HepG2 (cell line): ENCODE results near the gene TBC1D24. TPM values are rescaled to one million over a fixed set of nuclear protein-coding genes. Genes with fewer than 3 reads are reported as not detected.

Source experiments
- AGO2 ChIP-seq: fragments of 200-400 bp; formaldehyde crosslinking; optimal IDR thresholded peaks from 2 replicates; pipeline ENCODE3; 2017; ENCODE audit warnings: mild to moderate bottlenecking, low read depth, low read length, moderate library complexity
- ARID4A ChIP-seq: sonication (generic); formaldehyde crosslinking; IDR thresholded peaks from 2 replicates; pipeline ENCODE4 v1.5.0; 2020; ENCODE audit warnings: mild to moderate bottlenecking, missing genetic modification reagents, borderline replicate concordance
- BRF2 ChIP-seq: sonication (generic); formaldehyde crosslinking; IDR thresholded peaks from 2 replicates; pipeline ENCODE4 v1.8.1; 2022; ENCODE audit warnings: mild to moderate bottlenecking, missing genetic modification reagents
- ETV5 ChIP-seq: IDR thresholded peaks from 2 replicates; pipeline ENCODE4 v1.6.1; 2018; ENCODE audit warnings: missing biosample characterization, missing genetic modification reagents, inconsistent platforms, borderline replicate concordance
- HIVEP1 ChIP-seq: sonication (generic); formaldehyde crosslinking; IDR thresholded peaks from 2 replicates; pipeline ENCODE4 v1.4.0; 2020; ENCODE audit warnings: mild to moderate bottlenecking, missing genetic modification reagents
- KAT2B ChIP-seq: fragments of 150-350 bp; IDR thresholded peaks from 2 replicates; pipeline ENCODE4 v1.6.1; 2014; ENCODE audit warnings: low read depth, low read length, borderline replicate concordance
- KDM5B ChIP-seq: sonication (generic); formaldehyde crosslinking; IDR thresholded peaks from 2 replicates; pipeline ENCODE4 v1.4.0; 2020; ENCODE audit warnings: missing genetic modification reagents, mild to moderate bottlenecking, borderline replicate concordance
- MXD3 ChIP-seq: IDR thresholded peaks from 2 replicates; pipeline ENCODE4 v1.6.1; 2016; ENCODE audit warnings: mild to moderate bottlenecking, missing biosample characterization, missing genetic modification reagents
- MYC ChIP-seq: sonication (generic); formaldehyde crosslinking; IDR thresholded peaks from 2 replicates; pipeline ENCODE4 v1.9.0; 2021; ENCODE audit warnings: missing genetic modification reagents, borderline replicate concordance
- RBFOX2 ChIP-seq: fragments of 200-400 bp; formaldehyde crosslinking; IDR thresholded peaks from 2 replicates; pipeline ENCODE4 v1.6.1; 2017; ENCODE audit warnings: low read depth, mild to moderate bottlenecking, low read length
- TAF15 ChIP-seq: fragments of 200-400 bp; formaldehyde crosslinking; IDR thresholded peaks from one replicate; pipeline ENCODE4 v1.6.1; 2018; ENCODE audit warnings: mild to moderate bottlenecking, low read depth, low read length; ENCODE audit not compliant: poor library complexity, severe bottlenecking
- ZNF749 ChIP-seq: sonication (generic); formaldehyde crosslinking; IDR thresholded peaks from 2 replicates; pipeline ENCODE4 v1.8.0; 2022; ENCODE audit warnings: mild to moderate bottlenecking, missing genetic modification reagents, moderate library complexity, borderline replicate concordance
- ZNF816 ChIP-seq: sonication (generic); formaldehyde crosslinking; IDR thresholded peaks from 2 replicates; pipeline ENCODE4 v1.8.0; 2022; ENCODE audit warnings: missing genetic modification reagents, mild to moderate bottlenecking, borderline replicate concordance
- polyA plus RNA-seq, 8 experiments: library from polyadenylated mRNA; depleted of rRNA in 3 of 8; stranded (reverse) in 7 of 8; unstranded in 1 of 8; fragments of >200 nt; fragmentation: Illumina TruSeq in 4 of 8; extraction: Trizol in 4 of 8; gene quantifications; 2 replicates each; pipeline versions ENCODE4 v1.2.1 to v1.2.3, GENCODE V29; 2011 to 2016; ENCODE audit warnings: low read depth in 4 of 8, missing spikeins in 1 of 8, mixed read lengths in 1 of 8; ENCODE audit not compliant: insufficient read depth in 1 of 8
- total RNA-seq, 5 experiments: library from RNA; depleted of rRNA; stranded (reverse); fragments of >200 nt; fragmentation: Illumina TruSeq; extraction: Trizol; gene quantifications; 2 replicates each; pipeline ENCODE4 v1.2.3, GENCODE V29; 2016; ENCODE audit warnings: low read depth in 1 of 5
- TF ChIP-seq, protein P1 (sequence below): sonication (generic); formaldehyde crosslinking; conservative IDR thresholded peaks from 2 replicates; pipeline ENCODE4 v1.4.0; 2020; ENCODE audit warnings: mild to moderate bottlenecking, missing genetic modification reagents, moderate library complexity
- TF ChIP-seq, protein P2 (sequence below): sonication (generic); formaldehyde crosslinking; IDR thresholded peaks from 2 replicates; pipeline ENCODE4 v1.4.0; 2020; ENCODE audit warnings: mild to moderate bottlenecking, missing genetic modification reagents

Gene TBC1D24
- total and polyA plus RNA-seq, 2 of the 13 experiments (the other 11 are each of a cell fraction or from before 2014, with no cell fraction given): 7.7 to 13.7 TPM

GRCh38 chr16:2520784-2521531 lies 46.0 kb downstream of the TBC1D24 start (continued):
- TF ChIP-seq ETV5 (CRISPR knock-in tag) (0 out of 2 replicates have a peak, but pooled peaks have one; percentile 11), TAF15 (no peak), MYC (CRISPR knock-in tag) (peak; percentile 47; the same call in 1 of the 2 replicates), AGO2 (peak; percentile 71), KDM5B (CRISPR knock-in tag) (peak; percentile 24; the same call in 1 of the 2 replicates), ARID4A (CRISPR knock-in tag) (peak; percentile 61), MXD3 (0 out of 2 replicates have a peak, but pooled peaks have one; percentile 5), KAT2B (no peak), RBFOX2 (peak; percentile 66; the same call in 1 of the 2 replicates), ZNF816 (no peak), HIVEP1 (CRISPR knock-in tag) (peak; percentile 40; the same call in 1 of the 2 replicates), BRF2 (CRISPR knock-in tag) (no peak), ZNF749 (CRISPR knock-in tag) (no peak)
- TF ChIP-seq, protein P1, sequence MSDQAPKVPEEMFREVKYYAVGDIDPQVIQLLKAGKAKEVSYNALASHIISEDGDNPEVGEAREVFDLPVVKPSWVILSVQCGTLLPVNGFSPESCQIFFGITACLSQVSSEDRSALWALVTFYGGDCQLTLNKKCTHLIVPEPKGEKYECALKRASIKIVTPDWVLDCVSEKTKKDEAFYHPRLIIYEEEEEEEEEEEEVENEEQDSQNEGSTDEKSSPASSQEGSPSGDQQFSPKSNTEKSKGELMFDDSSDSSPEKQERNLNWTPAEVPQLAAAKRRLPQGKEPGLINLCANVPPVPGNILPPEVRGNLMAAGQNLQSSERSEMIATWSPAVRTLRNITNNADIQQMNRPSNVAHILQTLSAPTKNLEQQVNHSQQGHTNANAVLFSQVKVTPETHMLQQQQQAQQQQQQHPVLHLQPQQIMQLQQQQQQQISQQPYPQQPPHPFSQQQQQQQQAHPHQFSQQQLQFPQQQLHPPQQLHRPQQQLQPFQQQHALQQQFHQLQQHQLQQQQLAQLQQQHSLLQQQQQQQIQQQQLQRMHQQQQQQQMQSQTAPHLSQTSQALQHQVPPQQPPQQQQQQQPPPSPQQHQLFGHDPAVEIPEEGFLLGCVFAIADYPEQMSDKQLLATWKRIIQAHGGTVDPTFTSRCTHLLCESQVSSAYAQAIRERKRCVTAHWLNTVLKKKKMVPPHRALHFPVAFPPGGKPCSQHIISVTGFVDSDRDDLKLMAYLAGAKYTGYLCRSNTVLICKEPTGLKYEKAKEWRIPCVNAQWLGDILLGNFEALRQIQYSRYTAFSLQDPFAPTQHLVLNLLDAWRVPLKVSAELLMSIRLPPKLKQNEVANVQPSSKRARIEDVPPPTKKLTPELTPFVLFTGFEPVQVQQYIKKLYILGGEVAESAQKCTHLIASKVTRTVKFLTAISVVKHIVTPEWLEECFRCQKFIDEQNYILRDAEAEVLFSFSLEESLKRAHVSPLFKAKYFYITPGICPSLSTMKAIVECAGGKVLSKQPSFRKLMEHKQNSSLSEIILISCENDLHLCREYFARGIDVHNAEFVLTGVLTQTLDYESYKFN (CRISPR knock-in tag): peak; percentile 60
- TF ChIP-seq, protein P2, sequence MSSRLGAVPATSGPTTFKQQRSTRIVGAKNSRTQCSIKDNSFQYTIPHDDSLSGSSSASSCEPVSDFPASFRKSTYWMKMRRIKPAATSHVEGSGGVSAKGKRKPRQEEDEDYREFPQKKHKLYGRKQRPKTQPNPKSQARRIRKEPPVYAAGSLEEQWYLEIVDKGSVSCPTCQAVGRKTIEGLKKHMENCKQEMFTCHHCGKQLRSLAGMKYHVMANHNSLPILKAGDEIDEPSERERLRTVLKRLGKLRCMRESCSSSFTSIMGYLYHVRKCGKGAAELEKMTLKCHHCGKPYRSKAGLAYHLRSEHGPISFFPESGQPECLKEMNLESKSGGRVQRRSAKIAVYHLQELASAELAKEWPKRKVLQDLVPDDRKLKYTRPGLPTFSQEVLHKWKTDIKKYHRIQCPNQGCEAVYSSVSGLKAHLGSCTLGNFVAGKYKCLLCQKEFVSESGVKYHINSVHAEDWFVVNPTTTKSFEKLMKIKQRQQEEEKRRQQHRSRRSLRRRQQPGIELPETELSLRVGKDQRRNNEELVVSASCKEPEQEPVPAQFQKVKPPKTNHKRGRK: 0 out of 2 replicates have a peak, but pooled peaks have one; percentile 37
